CD4-positive, alpha-beta T cell treated with Interleukin-17A for 4 hours (primary cell): ENCODE data around the gene KSR2.

Experiments
- DNase-seq: peaks from one replicate; pipeline ENCODE4 v3.0.0-alpha.2; 2020; ENCODE audit warnings: mixed read lengths

KSR2 gene

GRCh38 chr12:117564881-117565280 lies 403.9 kb downstream of the KSR2 start:
- no peak for DNase-seq

- DNase-seq: no peak
Observed at GRCh38 chr12:117563706-117564105, 405.1 kb downstream of the KSR2 start.

- no peak for DNase-seq
Observed at GRCh38 chr12:117563007-117563406, 405.8 kb downstream of the KSR2 start.

- DNase-seq: no peak
Observed at GRCh38 chr12:117561990-117562389, 406.8 kb downstream of the KSR2 start.

- no peak for DNase-seq
Observed at GRCh38 chr12:117559978-117560377, 408.8 kb downstream of the KSR2 start.

GRCh38 chr12:117555889-117556288 lies 412.9 kb downstream of the KSR2 start:
- no peak for DNase-seq

- no peak for DNase-seq
Observed at GRCh38 chr12:117552971-117553370, 415.8 kb downstream of the KSR2 start.

GRCh38 chr12:117551665-117552064 lies 417.1 kb downstream of the KSR2 start:
- DNase-seq: no peak

GRCh38 chr12:117547209-117547608 lies 421.6 kb downstream of the KSR2 start:
- DNase-seq: no peak

- DNase-seq: no peak
Observed at GRCh38 chr12:117545216-117545615, 423.6 kb downstream of the KSR2 start.

- DNase-seq: no peak
Observed at GRCh38 chr12:117540011-117540410, 428.8 kb downstream of the KSR2 start.

- no peak for DNase-seq
Observed at GRCh38 chr12:117538926-117539325, 429.9 kb downstream of the KSR2 start.

GRCh38 chr12:117538032-117538690 lies 430.6 kb downstream of the KSR2 start:
- no peak for DNase-seq

GRCh38 chr12:117533687-117534086 lies 435.1 kb downstream of the KSR2 start:
- DNase-seq: no peak

GRCh38 chr12:117530796-117531195 lies 438.0 kb downstream of the KSR2 start:
- DNase-seq: no peak

GRCh38 chr12:117528538-117528937 lies 440.3 kb downstream of the KSR2 start:
- no peak for DNase-seq

- DNase-seq: no peak
Observed at GRCh38 chr12:117527479-117527855, 441.3 kb downstream of the KSR2 start.

GRCh38 chr12:117526757-117527478 lies 441.9 kb downstream of the KSR2 start:
- DNase-seq: no peak

- DNase-seq: no peak
Observed at GRCh38 chr12:117525766-117526165, 443.0 kb downstream of the KSR2 start.

GRCh38 chr12:117524806-117525205 lies 444.0 kb downstream of the KSR2 start:
- no peak for DNase-seq

GRCh38 chr12:117523971-117524370 lies 444.8 kb downstream of the KSR2 start:
- no peak for DNase-seq

- no peak for DNase-seq
Observed at GRCh38 chr12:117522559-117522958, 446.2 kb downstream of the KSR2 start.

GRCh38 chr12:117521867-117522266 lies 446.9 kb downstream of the KSR2 start:
- DNase-seq: no peak

GRCh38 chr12:117521346-117521745 lies 447.4 kb downstream of the KSR2 start:
- DNase-seq: no peak
